K562 (cell line): ENCODE measurements around the gene LPCAT3. TPM values are rescaled to one million over a fixed set of nuclear protein-coding genes. Genes with fewer than 3 reads are reported as not detected.

Source experiments
- ATAC-seq: fragments of 200-7000 bp; cut with Tn5 transposase; 3 replicates; pipeline ENCODE4 v1.9.1; 2020; ENCODE audit warnings: moderate library complexity
- BruUV-seq: library from RNA; stranded (reverse); fragments of 400-500 nt; replicated peaks from 2 replicates; lab custom pipeline; 2021; lab: Mats Ljungman, UMichigan
- CTCF ChIA-PET: fragments of 300-600 bp; formaldehyde crosslinking; extraction: SDS; loops from one replicate; lab custom pipeline; 2021; ENCODE audit warnings: low intra/inter-chr PET ratio; lab: Yijun Ruan, JAX
- POLR2A ChIA-PET: fragments of 300-600, 350-650 bp; sonication (Branson Sonifier 250); formaldehyde crosslinking; extraction: SDS; loops from one replicate; lab custom pipeline; 2021; ENCODE audit warnings: antibody characterized with exemption, inconsistent platforms; lab: Yijun Ruan, JAX
- DNase-seq, 4 experiments: peaks; one replicate each; pipeline versions ENCODE4 v3.0.0 to v3.0.0-alpha.2; 2011 to 2018; ENCODE audit warnings: low spot score in 3 of 4, mixed read lengths in 3 of 4; ENCODE audit errors: extremely low read depth in 1 of 4
- FAIRE-seq: peaks from 2 replicates; lab custom pipeline; 2011; peaks lifted over from hg19 to GRCh38; lab: Jason Lieb, UNC
- H2AFZ ChIP-seq: 2 replicates; pipeline ENCODE4 v1.6.0; 2011; ENCODE audit warnings: low read depth, low read length, control low read depth, inconsistent platforms
- H3K27ac ChIP-seq: fragments of 200-600 bp; 3 replicates; pipeline ENCODE4 v1.8.0; 2011; ENCODE audit warnings: low read depth, mild to moderate bottlenecking, control low read depth, inconsistent platforms, low read length, moderate library complexity, mixed read lengths; ENCODE audit errors: extremely low read depth
- H3K27me3 ChIP-seq, 2 experiments: fragments of 300-600 bp in 1 of 2; 2 replicates in 1 of 2; 3 replicates in 1 of 2; pipeline versions ENCODE4 v1.6.0 to v1.8.0; 2011; ENCODE audit warnings: inconsistent platforms in 2 of 2, low read length in 2 of 2, mild to moderate bottlenecking in 1 of 2, mixed read lengths in 1 of 2, moderate library complexity in 1 of 2; ENCODE audit not compliant: control insufficient read depth in 2 of 2, insufficient read depth in 2 of 2
- H3K36me3 ChIP-seq: fragments of 300-600 bp; 3 replicates; pipeline ENCODE4 v1.8.0; 2011; ENCODE audit warnings: mild to moderate bottlenecking, low read length, inconsistent platforms; ENCODE audit not compliant: control insufficient read depth, insufficient read depth
- H3K4me1 ChIP-seq, 2 experiments: fragments of 200-600 bp in 1 of 2; replicated peaks in 1 of 2; 2 replicates in 1 of 2; 3 replicates in 1 of 2; pipeline versions ENCODE4 v1.5.1 to v1.8.0; 2011; ENCODE audit warnings: inconsistent platforms in 2 of 2, low read length in 2 of 2, mild to moderate bottlenecking in 1 of 2, mixed read lengths in 1 of 2, moderate library complexity in 1 of 2; ENCODE audit not compliant: control insufficient read depth in 2 of 2, insufficient read depth in 2 of 2
- H3K4me2 ChIP-seq: 2 replicates; pipeline ENCODE4 v1.6.1; 2011; ENCODE audit warnings: low read length, control low read depth, inconsistent platforms, mixed read lengths; ENCODE audit not compliant: insufficient read depth
- H3K4me3 ChIP-seq: fragments of 200-600 bp; sonication (generic), shearing (Covaris generic); 2 replicates; pipeline ENCODE4 v1.5.1; 2016; ENCODE audit warnings: control low read depth, inconsistent platforms
- H3K79me2 ChIP-seq: fragments of 200-600 bp; 3 replicates; pipeline ENCODE4 v1.8.0; 2011; ENCODE audit warnings: low read length, inconsistent platforms; ENCODE audit not compliant: control insufficient read depth, insufficient read depth
- H3K9ac ChIP-seq, 2 experiments: 2 replicates each; pipeline versions ENCODE4 v1.6.0 to v1.6.1; 2011; ENCODE audit warnings: low read depth in 2 of 2, low read length in 2 of 2, control low read depth in 1 of 2, inconsistent platforms in 1 of 2, mild to moderate bottlenecking in 1 of 2, mixed read lengths in 1 of 2; ENCODE audit not compliant: insufficient read depth in 1 of 2
- H3K9me1 ChIP-seq: one replicate; pipeline ENCODE4 v1.6.0; 2011; ENCODE audit warnings: inconsistent platforms, mild to moderate bottlenecking, low read length, moderate library complexity; ENCODE audit not compliant: control insufficient read depth, insufficient read depth
- H3K9me3 ChIP-seq: replicated peaks from 2 replicates; pipeline ENCODE4 v1.5.1; 2011; ENCODE audit warnings: low read depth, low read length, inconsistent platforms; ENCODE audit not compliant: control insufficient read depth, insufficient read depth
- H4K20me1 ChIP-seq: replicated peaks from 2 replicates; pipeline ENCODE4 v1.6.1; 2011; ENCODE audit warnings: low read length, inconsistent platforms, mixed read lengths; ENCODE audit not compliant: control insufficient read depth, insufficient read depth
- ARID2 ChIP-seq: fragments of 450-650 bp; IDR thresholded peaks from 2 replicates; pipeline ENCODE4 v1.6.1; 2017; ENCODE audit warnings: antibody characterized with exemption, mild to moderate bottlenecking
- BACH1 ChIP-seq: fragments of 200-800 bp; sonication (Bioruptor generic); IDR thresholded peaks from 2 replicates; pipeline ENCODE4 v1.6.1; 2016; ENCODE audit warnings: missing genetic modification characterization, missing compliant biosample characterization
- BRD9 ChIP-seq: fragments of 450-650 bp; IDR thresholded peaks from 2 replicates; pipeline ENCODE4 v1.6.1; 2018; ENCODE audit warnings: low read depth; ENCODE audit not compliant: partially characterized antibody
- CEBPB ChIP-seq: fragments of 450-650 bp; IDR thresholded peaks from 2 replicates; pipeline ENCODE4 v1.6.1; 2016; ENCODE audit warnings: missing genetic modification characterization, missing compliant biosample characterization
- CTBP1 ChIP-seq: fragments of 450-650 bp; IDR thresholded peaks from 2 replicates; pipeline ENCODE4 v1.6.1; 2016; ENCODE audit warnings: borderline replicate concordance
- FOXJ2 ChIP-seq: fragments of 200-800 bp; sonication (Bioruptor generic); IDR thresholded peaks from 2 replicates; pipeline ENCODE4 v1.6.1; 2016; ENCODE audit warnings: missing genetic modification characterization, missing compliant biosample characterization
- HCFC1 ChIP-seq: IDR thresholded peaks from 2 replicates; pipeline ENCODE4 v1.6.1; 2012; ENCODE audit warnings: low read depth, low read length, improper control_type of control experiment
- LARP7 ChIP-seq: fragments of 450-650 bp; IDR thresholded peaks from 2 replicates; pipeline ENCODE4 v1.6.1; 2016
- REST ChIP-seq, 2 experiments: fragments of 450-650 bp; formaldehyde crosslinking in 1 of 2; IDR thresholded peaks; 2 replicates each; pipeline versions ENCODE4 v1.4.0 to v1.6.1; 2014 to 2020; ENCODE audit warnings: mild to moderate bottlenecking in 2 of 2, borderline replicate concordance in 1 of 2, low read depth in 1 of 2
- ZBTB1 ChIP-seq: sonication (generic); formaldehyde crosslinking; IDR thresholded peaks from 2 replicates; pipeline ENCODE4 v1.8.1; 2023; ENCODE audit warnings: missing genetic modification reagents, low read depth, mild to moderate bottlenecking, borderline replicate concordance
- WGBS: fragments of 100-300 bp; shearing (Covaris generic); methylation state at CpG from one replicate; pipeline ENCODE4 v1.1.6; 2016; ENCODE audit warnings: low coverage, mixed read lengths; ENCODE audit not compliant: insufficient coverage; ENCODE audit errors: missing lambda C conversion rate; 5-methylcytosine and 5-hydroxymethylcytosine counted together
- in situ Hi-C: fragments of 300-500 bp; cut with MboI; formaldehyde crosslinking; loops from 4 replicates; pipeline ENCODE4 v1.15.0; 2018; ENCODE audit warnings: inconsistent platforms, mixed read lengths
- intact Hi-C: fragments of 100-400 bp; cut with micrococcal nuclease; formaldehyde crosslinking; loops from 2 replicates; pipeline ENCODE4 v1.14.2; 2022
- polyA plus RNA-seq, 8 experiments: library from polyadenylated mRNA; depleted of rRNA in 4 of 8; stranded (reverse) in 5 of 8; unstranded in 3 of 8; fragments of >200 nt; fragmentation: Nextera tagmentation in 2 of 8; fragmentation: Illumina TruSeq in 1 of 8; extraction: Ambion mirVana in 2 of 8; extraction: Trizol in 1 of 8; gene quantifications; 2 replicates each; pipeline versions ENCODE4 v1.2.1 to v1.2.3, GENCODE V29; 2011 to 2014; ENCODE audit warnings: inconsistent platforms in 1 of 8, missing spikeins in 1 of 8
- total RNA-seq, 7 experiments: library from RNA; depleted of rRNA in 6 of 7; stranded (reverse); fragments of >200 nt in 6 of 7; fragmentation: Illumina TruSeq in 2 of 7; extraction: Trizol in 2 of 7; gene quantifications; 2 replicates each; pipeline versions ENCODE4 v1.2.1 to v1.2.3, GENCODE V29; 2011 to 2021; ENCODE audit warnings: low replicate concordance in 1 of 7
- TF ChIP-seq, protein P1 (sequence below): fragments of 450-650 bp; IDR thresholded peaks from 2 replicates; pipeline ENCODE4 v1.6.1; 2018; ENCODE audit warnings: mild to moderate bottlenecking, low read depth; ENCODE audit not compliant: partially characterized antibody

Gene LPCAT3
- total and polyA plus RNA-seq, 9 of the 15 experiments (the other 6 are each of a cell fraction or from before 2014, with no cell fraction given): 4.9 to 52.5 (median 25.3) TPM

GRCh38 chr12:7060353-7060954 is 42.2 kb upstream of the LPCAT3 start, which contains the start of gene C1S:
Gene C1S (plus strand): TSS chr12:7060718. CDS start chr12:7061913, 1,195 bp downstream.
- peak within 1 kb of the TSS in 1 of 2 experiments; percentile 18; a peak in 1 of 4 replicates for H3K9ac ChIP-seq
- no peak for TF ChIP-seq BACH1 (tag)
- 0 out of 2 replicates have a peak, but pooled peaks have one; percentile 67 for TF ChIP-seq ARID2
- TF ChIP-seq HCFC1: no peak
- TF ChIP-seq REST (IDR thresholded peaks at IDR 0.05; ENCODE audit: borderline replicate concordance): peak; percentile 80
- no peak for TF ChIP-seq REST (CRISPR knock-in tag; IDR thresholded peaks at IDR 0.05; ENCODE audit: low read depth)
- no peak for TF ChIP-seq LARP7
- TF ChIP-seq CTBP1: 0 out of 2 replicates have a peak, but pooled peaks have one; percentile 26
- peak; percentile 39 for TF ChIP-seq BRD9
- TF ChIP-seq, protein P1, sequence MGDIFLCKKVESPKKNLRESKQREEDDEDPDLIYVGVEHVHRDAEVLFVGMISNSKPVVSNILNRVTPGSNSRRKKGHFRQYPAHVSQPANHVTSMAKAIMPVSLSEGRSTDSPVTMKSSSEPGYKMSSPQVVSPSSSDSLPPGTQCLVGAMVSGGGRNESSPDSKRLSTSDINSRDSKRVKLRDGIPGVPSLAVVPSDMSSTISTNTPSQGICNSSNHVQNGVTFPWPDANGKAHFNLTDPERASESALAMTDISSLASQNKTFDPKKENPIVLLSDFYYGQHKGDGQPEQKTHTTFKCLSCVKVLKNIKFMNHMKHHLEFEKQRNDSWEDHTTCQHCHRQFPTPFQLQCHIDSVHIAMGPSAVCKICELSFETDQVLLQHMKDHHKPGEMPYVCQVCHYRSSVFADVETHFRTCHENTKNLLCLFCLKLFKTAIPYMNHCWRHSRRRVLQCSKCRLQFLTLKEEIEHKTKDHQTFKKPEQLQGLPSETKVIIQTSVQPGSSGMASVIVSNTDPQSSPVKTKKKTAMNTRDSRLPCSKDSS: no peak
- TF ChIP-seq CEBPB (tag): peak; percentile 38; the same call in 1 of the 2 replicates
- TF ChIP-seq ZBTB1: no peak
- TF ChIP-seq FOXJ2: no peak

More at GRCh38 chr12:7060353-7060954, 42.2 kb upstream of the LPCAT3 start, which contains the start of gene C1S:
- H3K27me3 ChIP-seq: no peaks in the 10 kb centered on the region
- FAIRE-seq (peak; percentile 77), DNase-seq (peak; percentile 29 to 59 (median 43)), ATAC-seq (peak; percentile 88)
- POLR2A ChIA-PET: interaction anchor here (0.8 kb wide), 1 partner anchor 9 kb away, joined by 3 read pairs; no protein-coding TSS in a partner anchor
- no peaks in the 10 kb centered on the region for H3K9me1 ChIP-seq
- CTCF ChIA-PET: interaction anchor here (0.6 to 2.1 kb wide), 8 partner anchors 32 to 127 kb away, joined by 3 to 25 read pairs (median 4); partner anchors contain the start of genes C1R and C1RL
- no peak within 1 kb of the TSS for H3K27ac ChIP-seq
- in situ Hi-C loops: no loop called here
- no peaks in the 10 kb centered on the region for H3K36me3 ChIP-seq
- no peak within 1 kb of the TSS for H3K4me3 ChIP-seq
- WGBS: 19% methylated on average over 8 of the region's 10 CpGs
- no peaks in the 10 kb centered on the region for H3K79me2 ChIP-seq
- intact Hi-C loops: loop anchor here (1.0 to 2.0 kb wide), 3 partner anchors 32 to 128 kb away; partner anchors contain the start of gene C1R
- peaks cover 11 to 18% of the 10 kb centered on the region in 2 experiments; a peak in 3 of 5 replicates for H3K4me1 ChIP-seq
- no TSS peak for BruUV-seq
- no peaks in the 10 kb centered on the region for H4K20me1 ChIP-seq
- peak within 1 kb of the TSS; percentile 42; the same call in 1 of the 2 replicates for H2AFZ ChIP-seq
- H3K4me2 ChIP-seq: no peak within 1 kb of the TSS; the same call in 1 of the 2 replicates
- H3K9me3 ChIP-seq: no peaks in the 10 kb centered on the region
